Spinal cord (tissue), 10 donors: Measurements from ENCODE around the gene DBN1. TPM values are rescaled to one million over a fixed set of nuclear protein-coding genes. Genes with fewer than 3 reads are reported as not detected.
"Not testable (repeated sequence)": the region's sequence is repeated elsewhere in the genome, so short reads cannot be mapped to it uniquely, and the experiment has no call there.

Experiments
- DNase-seq, 6 donors: peaks; one replicate each; pipeline versions ENCODE4 v3.0.0 to v3.0.0-alpha.2; 2013 to 2015; ENCODE audit warnings: low spot score in 6 of 6, low read depth in 4 of 6
- H3K27ac ChIP-seq: one replicate; pipeline ENCODE4 v1.5.1; 2013; ENCODE audit warnings: low read depth, low read length, control low read depth
- H3K27me3 ChIP-seq: one replicate; pipeline ENCODE4 v1.6.1; 2013; ENCODE audit warnings: low read length; ENCODE audit not compliant: control insufficient read depth, insufficient read depth
- H3K36me3 ChIP-seq: one replicate; pipeline ENCODE4 v1.6.1; 2013; ENCODE audit warnings: low read length; ENCODE audit not compliant: control insufficient read depth, insufficient read depth
- H3K4me1 ChIP-seq: one replicate; pipeline ENCODE4 v1.6.1; 2013; ENCODE audit warnings: low read length; ENCODE audit not compliant: control insufficient read depth, insufficient read depth
- H3K4me3 ChIP-seq: one replicate; pipeline ENCODE4 v1.5.1; 2013; ENCODE audit warnings: low read depth, low read length, control low read depth
- H3K9me3 ChIP-seq: one replicate; pipeline ENCODE4 v1.6.1; 2013; ENCODE audit warnings: low read length; ENCODE audit not compliant: control insufficient read depth, insufficient read depth
- WGBS: methylation state at CpG from one replicate; pipeline ENCODE4 v1.1.5; 2013; ENCODE audit warnings: missing lambda C conversion rate; ENCODE audit not compliant: insufficient coverage; 5-methylcytosine and 5-hydroxymethylcytosine counted together
- polyA plus RNA-seq, 2 donors: library from polyadenylated mRNA; unstranded; fragments of 120-200 nt; gene quantifications; one replicate each; pipeline ENCODE4 v1.2.1, GENCODE V29; 2013; ENCODE audit not compliant: insufficient read length in 2 of 2
- total RNA-seq, 2 donors: library from RNA; depleted of rRNA in 1 of 2; stranded (reverse); fragments of 120-200 nt in 1 of 2; fragments of >200 nt in 1 of 2; gene quantifications; one replicate each; pipeline versions ENCODE4 v1.2.3 to v1.2.4, GENCODE V29; 2013 to 2014
- donor health status: healthy.

DBN1 gene
- total and polyA plus RNA-seq, 4 donors, result 49.6 to 273 (median 173) TPM

DNA sequence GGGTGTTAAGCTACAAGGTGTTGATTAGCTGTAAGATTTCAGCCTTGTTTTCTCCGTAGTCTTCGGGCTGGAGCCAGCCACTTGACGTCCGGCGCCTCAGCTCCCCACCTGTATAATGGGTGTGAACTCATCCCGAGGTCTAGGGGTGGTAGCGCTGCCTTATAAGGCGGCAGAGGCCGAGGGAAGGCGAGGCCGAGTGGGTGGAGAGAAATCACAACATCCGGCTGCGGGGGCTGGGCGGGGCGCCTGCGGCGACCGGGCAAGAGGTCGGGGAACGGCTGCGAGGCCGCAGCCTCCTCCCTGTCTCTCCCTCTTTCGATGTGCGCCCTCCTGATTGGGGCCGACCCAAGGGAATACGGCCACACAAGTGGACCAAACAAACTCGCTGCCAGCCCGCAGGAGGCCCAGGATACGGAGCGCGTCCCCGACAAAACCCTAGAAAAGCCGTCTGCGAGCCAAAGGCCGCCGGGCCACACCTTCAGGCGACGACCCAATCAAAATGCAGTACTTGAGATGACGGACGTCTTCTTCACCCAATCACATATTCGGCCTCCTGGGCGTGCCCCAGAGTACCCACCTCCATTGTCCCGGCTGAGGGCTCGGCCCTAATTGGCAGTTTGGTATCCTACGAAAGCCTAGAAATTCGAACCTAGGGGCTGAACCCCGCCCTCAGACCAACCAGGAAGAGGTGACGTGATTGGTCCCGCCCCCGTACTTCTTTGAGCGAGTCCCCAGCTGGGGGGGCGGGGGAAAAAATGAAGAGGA, 47.5 kb downstream of the DBN1 start:
- H3K27me3 ChIP-seq, result no peaks in the 10 kb centered on the region
- peak overlapping the region; percentile 96 for H3K27ac ChIP-seq
- H3K4me3 ChIP-seq, result peak overlapping the region; percentile 78
- WGBS, result under 1% methylated on average over 52 of the region's 52 CpGs
- peaks cover 18% of the 10 kb centered on the region for H3K36me3 ChIP-seq
- DNase-seq, result peak; percentile 100
- H3K4me1 ChIP-seq, result peaks cover 41% of the 10 kb centered on the region
- H3K9me3 ChIP-seq, result no peaks in the 10 kb centered on the region

DNA sequence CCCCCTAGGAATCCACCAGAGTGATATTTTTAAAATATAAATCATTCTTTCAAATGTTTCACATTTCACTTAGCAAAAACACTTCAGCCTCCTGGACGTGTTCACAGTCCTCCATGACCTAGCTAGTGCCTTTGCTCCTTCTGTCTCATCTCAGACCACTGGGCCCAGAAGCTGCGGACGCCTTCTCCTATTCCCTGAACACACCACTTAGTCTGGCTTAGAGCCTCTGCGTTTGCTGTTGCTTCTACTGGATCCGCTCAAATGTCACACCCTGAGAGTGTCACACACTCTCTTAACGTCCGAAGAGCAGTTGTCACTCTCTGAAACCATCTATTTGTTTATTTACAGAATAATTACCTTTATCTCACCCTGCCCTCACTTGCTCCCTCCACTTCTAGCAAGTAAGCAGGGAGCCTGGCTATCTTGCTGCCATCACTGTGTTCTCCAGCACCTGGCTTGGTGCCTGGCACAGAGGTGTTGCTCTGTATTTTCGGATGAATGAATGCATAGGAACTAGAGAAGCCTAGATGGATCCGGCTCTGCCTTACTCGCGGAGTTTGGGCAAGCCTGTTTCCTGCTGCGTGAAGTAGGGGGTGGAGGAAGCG, 48.1 kb downstream of the DBN1 start:
- Histone ChIP-seq H3K4me3 (peak overlapping the region; percentile 78), H3K27ac (peak overlapping the region; percentile 96), H3K27me3 (no peaks in the 10 kb centered on the region), H3K9me3 (no peaks in the 10 kb centered on the region), H3K4me1 (peaks cover 41% of the 10 kb centered on the region), H3K36me3 (peaks cover 11% of the 10 kb centered on the region)
- 57% methylated on average over 11 of the region's 13 CpGs for WGBS
- no peak for DNase-seq

DNA sequence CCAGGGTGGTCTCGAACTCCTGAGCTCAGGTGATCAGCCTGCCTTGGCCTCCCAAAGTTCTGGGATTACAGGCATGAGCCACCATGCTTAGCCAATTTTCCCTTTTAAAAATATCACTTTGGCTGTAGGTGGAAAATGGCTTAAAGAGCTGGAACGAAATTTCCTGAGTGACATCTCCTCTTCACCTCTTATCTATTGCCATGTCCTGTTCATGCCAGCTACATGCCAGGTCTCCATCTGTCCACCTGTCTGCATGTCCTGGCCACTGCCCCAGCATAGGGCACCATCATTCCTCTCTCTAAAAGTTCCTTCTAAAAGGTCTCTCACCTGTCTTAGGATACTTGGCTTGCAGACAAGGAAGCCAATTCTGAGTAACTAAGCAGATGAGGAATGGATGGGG, 49.8 kb downstream of the DBN1 start:
- 100% methylated on average over 1 of the region's 2 CpGs for WGBS
- DNase-seq, result no peak
- Histone ChIP-seq H3K27ac (no peak overlapping the region), H3K9me3 (no peaks in the 10 kb centered on the region), H3K4me3 (no peak overlapping the region), H3K4me1 (peaks cover 25% of the 10 kb centered on the region), H3K27me3 (no peaks in the 10 kb centered on the region), H3K36me3 (peaks cover 4% of the 10 kb centered on the region)

DNA sequence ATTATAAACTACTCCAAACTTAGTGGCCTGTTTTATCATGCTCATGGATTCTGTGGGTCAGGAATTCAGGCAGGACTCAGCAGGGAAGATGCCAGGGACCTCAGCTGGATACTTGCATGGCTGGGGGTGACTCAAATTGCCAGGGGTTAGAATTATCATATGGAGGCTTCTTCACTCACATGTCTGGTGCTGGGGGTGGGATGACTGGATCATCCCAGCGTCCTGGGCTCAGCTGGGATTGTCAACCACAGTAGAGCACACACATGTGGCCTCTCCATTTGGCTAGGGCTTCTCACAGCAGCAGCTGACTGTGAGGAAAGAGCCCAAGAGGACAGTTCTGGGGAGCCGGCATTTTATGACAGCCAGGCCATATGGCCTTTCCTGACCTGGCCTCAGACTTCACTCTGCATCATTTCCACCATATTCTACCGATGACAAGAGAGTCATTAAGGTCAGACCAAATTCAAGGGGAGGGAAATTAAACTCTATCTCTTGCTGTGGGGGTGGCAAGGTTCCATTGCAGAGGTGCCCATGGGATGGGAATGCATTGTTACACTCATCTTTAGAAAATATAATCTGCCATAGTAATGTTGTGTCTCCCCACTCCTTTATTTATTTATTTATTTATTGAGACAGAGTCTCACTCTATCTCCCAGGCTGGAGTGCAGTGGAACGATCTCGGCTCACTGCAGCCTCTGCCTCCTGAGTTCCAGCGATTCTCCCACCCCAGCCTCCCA, 52.2 kb downstream of the DBN1 start:
- Histone ChIP-seq H3K27me3 (no peaks in the 10 kb centered on the region), H3K36me3 (no peaks in the 10 kb centered on the region), H3K4me1 (peaks cover 8% of the 10 kb centered on the region), H3K4me3 (no peak overlapping the region), H3K9me3 (no peaks in the 10 kb centered on the region), H3K27ac (no peak overlapping the region)
- 42% methylated on average over 1 of the region's 6 CpGs for WGBS
- DNase-seq, result peak in 1 of 6 donors; percentile 17

DNA sequence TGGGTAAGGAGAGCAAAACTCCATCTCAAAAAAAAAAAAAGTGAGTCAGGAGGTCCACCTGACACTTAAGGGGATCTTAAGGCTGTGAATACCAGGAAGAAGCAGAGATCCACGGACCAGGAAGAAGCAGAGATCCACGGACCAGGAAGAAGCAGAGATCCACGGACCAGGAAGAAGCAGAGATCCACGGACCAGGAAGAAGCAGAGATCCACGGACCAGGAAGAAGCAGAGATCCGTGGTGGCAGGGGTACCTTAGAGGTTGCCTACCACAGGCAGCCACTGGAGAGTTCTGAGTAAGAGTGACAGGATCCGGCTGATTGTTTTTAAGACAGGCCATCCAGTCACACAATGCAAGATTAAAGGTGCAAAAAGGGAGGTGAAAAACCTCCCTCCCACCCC, 53.0 kb downstream of the DBN1 start:
- H3K27me3 ChIP-seq, H3K9me3 ChIP-seq, DNase-seq, H3K4me1 ChIP-seq, H3K4me3 ChIP-seq, H3K36me3 ChIP-seq, H3K27ac ChIP-seq: not testable (repeated sequence)
- 82% methylated on average over 6 of the region's 7 CpGs for WGBS

DNA sequence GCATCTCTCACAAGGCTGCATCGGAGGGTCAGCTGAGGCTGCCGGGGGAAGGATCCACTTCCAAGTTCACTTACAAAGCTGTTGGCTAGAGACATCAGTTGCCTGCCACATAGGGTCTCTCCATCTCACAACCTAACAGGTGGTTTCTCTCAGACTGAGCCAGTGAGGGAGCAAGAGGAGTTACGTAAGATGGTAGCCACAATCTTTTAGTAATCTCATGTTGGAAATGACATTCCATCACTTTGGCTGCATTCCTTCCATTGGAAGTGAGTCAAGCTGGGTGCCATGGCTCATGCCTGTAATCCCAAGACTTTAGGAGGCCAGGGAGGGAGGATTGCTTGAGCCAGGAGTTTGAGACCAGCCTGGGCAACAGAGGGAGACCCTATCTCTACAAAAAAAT, 54.4 kb downstream of the DBN1 start:
- Histone ChIP-seq H3K4me3 (no peak overlapping the region), H3K27me3 (no peaks in the 10 kb centered on the region), H3K36me3 (no peaks in the 10 kb centered on the region), H3K4me1 (no peaks in the 10 kb centered on the region), H3K9me3 (no peaks in the 10 kb centered on the region), H3K27ac (no peak overlapping the region)
- 100% methylated on average over 1 of the region's 3 CpGs for whole genome bisulfite sequencing
- DNase-seq, result no peak

DNA sequence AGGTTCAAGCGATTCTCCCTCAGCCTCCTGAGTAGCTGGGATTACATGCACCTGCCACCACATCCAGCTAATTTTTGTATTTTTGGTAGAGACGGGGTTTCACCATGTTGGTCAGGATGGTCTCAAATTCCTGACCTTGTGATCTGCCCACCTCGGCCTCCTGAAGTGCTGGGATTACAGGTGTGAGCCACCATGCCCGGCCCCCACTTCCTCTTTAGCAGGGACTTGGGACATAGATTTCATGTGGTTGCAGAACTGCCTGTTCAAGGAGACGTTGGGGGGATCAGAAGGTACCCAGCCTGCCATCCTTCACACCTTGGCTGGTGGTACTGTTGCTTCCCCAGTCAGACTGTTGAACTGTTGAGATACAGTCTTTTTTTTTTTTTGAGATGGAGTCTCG, 56.4 kb downstream of the DBN1 start:
- WGBS, result 100% methylated on average over 2 of the region's 6 CpGs
- H3K27ac ChIP-seq, result not testable (repeated sequence)

DNA sequence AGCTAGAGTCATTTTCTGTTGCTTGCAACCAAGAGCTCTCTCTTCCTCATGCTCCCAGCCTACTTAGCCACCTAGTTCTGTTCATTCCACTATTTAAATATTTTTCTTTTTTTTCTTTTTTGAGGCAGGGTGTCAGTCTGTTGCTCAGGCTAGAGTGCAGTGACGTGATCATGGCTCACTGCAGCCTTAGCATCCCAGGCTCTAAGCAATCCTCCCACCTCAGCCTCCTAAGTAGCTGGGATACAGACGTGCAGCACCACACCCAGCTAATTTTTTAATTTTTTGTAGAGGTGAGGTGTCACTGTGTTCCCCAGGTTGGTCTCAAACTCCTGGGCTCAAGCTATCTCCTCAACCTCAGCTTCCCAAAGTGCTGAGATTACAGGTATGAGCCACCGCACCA, 59.0 kb downstream of the DBN1 start:
- H3K4me3 ChIP-seq, result no peak overlapping the region
- no CpG with 5 or more reads among the region's 3 CpGs for WGBS
- no peaks in the 10 kb centered on the region for H3K36me3 ChIP-seq

More for the DNA sequence above, 56.4 kb downstream of the DBN1 start:
- not testable (repeated sequence) for H3K4me1 ChIP-seq, DNase-seq, H3K9me3 ChIP-seq, H3K27me3 ChIP-seq, H3K36me3 ChIP-seq, H3K4me3 ChIP-seq

DNA sequence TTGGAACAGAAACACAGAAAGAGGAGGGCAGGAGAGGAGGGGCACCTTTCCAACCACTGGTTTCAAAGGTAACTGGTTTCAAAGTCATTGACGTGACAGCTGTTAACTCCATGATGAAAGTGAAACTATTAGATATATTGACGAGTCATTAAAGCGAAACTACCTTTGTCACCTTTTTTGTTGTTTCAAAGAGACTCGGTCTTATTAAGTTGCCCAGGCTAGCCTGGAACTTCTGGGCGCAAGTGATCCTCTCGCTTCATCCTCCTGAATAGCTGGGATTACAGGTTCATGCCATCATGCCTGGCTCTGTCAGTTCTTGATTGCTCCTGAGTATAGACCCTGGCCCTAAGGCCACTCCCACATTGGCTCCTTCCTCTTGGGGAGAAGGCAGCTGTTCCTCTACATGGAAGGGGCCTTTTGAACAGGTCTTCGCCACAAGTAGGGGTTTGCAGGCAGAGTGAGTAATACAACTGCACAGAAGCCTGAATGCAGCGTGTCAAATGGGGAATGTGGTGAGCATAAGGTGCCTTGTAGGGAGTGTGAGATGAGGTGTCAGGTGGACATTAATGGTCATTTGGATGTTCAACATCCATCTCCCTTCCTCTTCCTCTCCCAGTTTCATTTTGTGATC, 60.7 kb downstream of the DBN1 start:
- Histone ChIP-seq H3K27ac (no peak overlapping the region), H3K9me3 (no peaks in the 10 kb centered on the region), H3K27me3 (no peaks in the 10 kb centered on the region), H3K36me3 (no peaks in the 10 kb centered on the region), H3K4me1 (no peaks in the 10 kb centered on the region), H3K4me3 (no peak overlapping the region)
- no peak for DNase-seq
- WGBS, result 85% methylated on average over 6 of the region's 8 CpGs

More for the DNA sequence above, 59.0 kb downstream of the DBN1 start:
- no peaks in the 10 kb centered on the region for H3K27me3 ChIP-seq
- no peaks in the 10 kb centered on the region for H3K9me3 ChIP-seq
- H3K27ac ChIP-seq, result no peak overlapping the region
- DNase-seq, result no peak
- H3K4me1 ChIP-seq, result no peaks in the 10 kb centered on the region
